GM21786 (cell line): ENCODE measurements around the gene CXXC5.

Experiments used
- ATAC-seq: cut with Tn5 transposase; IDR thresholded peaks from one replicate; pipeline ENCODE4 v1.9.1; 2021; ENCODE audit not compliant: unreplicated experiment

The CXXC5 gene

DNA sequence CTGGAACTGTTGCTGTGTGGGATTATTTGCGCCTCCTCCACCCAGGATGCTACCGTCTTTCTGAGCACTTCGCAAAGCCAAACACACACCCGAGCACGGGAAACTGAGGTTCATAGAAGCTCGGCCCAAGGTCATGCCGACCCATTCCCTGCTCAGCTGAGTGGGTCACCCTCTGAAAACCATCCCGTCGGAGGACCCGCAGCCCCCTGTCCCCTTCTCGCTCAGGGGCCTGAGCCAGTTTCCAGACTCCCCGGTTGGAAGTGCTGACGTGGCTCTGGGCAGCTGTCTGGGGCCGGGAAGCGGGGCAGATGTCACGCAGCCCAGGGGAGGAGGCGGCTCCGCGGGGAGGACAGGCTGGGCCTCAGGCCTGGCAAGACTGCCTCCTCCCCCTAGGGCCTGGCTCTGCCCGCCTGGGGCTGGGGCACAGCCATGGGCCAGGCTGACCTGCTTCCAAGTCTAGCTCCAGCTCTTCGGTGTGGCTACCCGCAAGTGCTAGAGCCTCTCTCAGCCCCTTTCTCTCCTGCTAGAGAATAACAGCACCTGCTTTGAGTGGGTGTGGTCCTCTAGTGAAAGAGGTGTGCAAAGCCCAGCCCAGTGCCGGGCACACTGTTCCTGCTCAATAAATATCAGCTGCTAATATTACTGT, 9.9 kb upstream of the CXXC5 start:
- no peak for ATAC-seq

DNA sequence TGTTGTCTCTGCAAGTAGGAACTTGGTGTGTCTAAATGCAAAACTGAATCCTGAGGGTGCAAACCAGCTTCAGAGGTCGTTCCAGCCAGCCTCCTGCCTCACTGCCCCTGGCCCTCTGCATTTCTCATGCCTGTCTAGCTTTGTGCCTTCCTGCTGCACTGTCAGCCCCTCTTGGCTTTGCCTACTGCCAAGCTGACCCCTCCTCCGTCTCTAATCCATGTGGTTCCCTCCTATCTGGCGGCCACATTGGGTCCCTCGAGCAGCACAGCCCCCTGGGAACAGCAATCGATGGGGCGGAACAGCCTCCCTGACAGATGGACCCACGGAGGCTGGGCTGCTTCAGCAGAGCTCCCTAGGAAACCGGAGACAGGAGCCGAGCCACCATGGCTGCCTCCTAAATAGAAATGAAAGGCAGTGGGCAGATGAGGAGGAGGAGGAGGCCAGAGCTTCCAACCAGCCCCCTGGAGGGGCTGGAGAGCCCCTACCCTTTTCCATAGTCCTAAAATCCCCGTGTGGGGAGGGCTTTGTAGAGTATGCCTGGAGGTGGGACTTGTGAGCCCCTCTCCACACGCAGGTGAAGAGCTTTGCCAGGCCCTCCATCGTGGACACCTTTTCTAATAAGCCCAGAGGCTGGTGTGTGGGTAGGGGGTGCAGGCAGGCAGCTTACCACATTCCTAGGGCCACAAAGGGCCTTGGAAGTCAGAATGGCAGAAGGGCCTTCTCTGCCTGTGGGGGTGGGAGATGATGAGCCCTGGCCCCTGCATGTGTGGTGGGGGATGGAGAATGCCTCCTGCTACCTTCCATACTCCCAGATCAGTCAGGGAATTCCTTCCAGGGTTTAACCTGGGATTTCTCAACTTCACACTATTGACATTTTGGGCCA, 9.2 kb upstream of the CXXC5 start:
- no peak for ATAC-seq

DNA sequence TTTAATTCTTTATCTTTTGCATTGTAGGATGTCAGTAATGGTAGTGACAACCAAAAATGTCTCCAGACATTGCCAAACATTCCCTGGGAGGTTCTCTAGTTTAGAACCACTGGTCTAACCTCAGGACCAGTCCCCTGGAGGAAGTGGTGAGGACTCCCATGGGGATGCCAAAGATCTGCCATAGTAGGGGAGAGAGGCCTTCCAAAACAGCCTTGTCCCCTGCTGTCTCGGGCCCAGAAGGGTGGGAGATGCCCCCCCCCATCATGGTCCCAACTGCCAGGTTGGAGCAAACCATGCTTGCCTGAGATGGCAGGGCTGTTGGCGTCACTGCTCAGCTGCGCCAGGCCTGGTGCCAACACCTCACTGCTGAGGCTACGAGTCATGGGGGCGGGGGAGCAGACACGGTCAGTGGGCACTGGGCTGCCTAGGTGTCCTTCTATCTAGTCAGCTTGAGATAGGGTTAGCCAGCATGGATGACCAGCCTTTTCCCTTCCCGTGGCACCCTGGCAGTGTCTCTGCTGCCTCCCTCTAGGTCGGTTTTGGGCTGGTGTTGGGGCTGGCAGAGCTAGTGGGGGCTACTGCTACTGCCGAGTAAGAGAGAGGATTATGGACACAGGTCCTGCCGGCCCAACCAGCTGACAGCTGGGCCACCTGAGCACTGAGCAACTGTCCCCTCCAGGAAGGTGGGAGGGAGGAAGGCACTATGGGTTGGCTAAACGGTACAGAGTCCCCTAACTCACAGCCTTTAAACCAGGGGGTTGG, 8.3 kb upstream of the CXXC5 start:
- no peak for ATAC-seq

DNA sequence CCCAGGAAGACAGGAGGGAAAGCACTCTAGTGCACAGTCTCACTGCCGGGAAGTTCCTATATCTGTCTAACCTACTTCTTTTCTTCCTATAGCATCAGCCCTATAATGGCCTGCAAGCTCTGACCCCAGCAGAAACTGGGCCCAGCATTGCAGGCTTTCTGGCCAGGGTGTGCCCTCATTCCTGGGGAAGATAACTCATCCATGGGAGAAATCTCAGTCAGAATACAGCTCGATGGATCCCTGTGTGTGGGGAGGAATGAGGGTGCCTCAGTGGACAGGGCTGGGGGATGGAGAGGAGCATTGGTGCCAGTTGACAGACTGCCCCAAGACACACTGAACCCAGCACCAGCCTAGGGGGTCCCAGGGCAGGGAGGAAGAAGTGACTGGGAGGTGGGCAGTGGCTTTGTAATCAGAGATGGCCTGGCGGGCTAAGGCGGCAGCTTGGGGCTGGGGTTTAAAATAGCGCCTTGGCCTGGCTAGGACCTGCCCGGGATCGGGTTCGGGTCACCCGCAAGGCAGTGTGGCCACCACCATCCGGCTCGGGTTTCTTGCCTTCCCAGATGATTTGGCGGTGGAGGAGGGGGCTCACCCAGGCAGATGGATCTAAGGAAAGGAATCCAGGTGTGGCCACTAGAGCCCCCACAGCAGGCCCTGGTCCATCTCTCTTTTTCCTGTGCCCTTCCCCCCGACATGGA, 7.6 kb upstream of the CXXC5 start:
- no peak for ATAC-seq

DNA sequence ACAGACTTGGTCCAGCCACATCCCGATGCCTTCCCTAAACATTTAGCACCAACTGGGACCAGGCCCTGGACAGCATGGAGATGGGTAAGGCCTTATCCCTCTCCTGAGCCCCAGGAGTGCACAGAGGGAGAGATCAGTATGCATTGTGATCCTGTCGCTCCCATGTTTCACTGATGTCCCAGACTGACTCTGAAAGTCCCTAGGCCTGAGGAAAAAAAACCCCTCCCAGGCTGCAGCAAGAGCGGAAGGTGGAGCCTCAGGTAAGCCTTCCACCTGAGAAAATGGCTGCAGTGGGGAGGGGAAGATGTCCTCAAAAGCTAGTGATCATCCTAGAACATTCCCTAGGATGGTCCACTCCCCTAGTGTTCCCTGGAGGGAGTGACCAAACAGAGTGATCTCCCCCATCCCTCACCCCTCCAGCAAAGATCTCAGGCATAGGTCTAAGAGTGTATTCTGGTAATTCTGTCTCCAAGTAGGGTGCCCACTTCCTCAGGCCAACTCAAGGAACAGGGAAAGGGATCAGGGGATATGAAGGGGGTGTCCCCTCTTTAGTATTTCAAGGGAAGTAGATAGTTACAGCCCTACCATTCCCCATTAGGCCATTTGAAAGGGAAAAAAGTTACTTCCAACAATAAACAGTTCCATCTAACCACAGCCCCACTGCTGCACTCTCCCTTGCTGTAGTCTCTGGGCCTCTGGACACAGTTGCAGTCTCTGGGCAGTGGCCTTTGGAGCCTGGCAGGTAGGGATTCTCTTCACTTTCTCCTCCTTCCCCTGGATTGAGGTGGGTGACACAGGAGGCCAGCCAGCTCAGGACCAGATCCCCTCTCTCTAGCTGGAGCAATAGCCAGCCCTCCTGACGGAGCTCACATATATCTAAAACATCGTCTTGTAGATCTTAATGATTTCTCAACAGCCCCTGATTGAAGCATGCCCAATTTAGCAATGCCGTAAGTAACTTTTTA, 6.8 kb upstream of the CXXC5 start:
- no peak for ATAC-seq

DNA sequence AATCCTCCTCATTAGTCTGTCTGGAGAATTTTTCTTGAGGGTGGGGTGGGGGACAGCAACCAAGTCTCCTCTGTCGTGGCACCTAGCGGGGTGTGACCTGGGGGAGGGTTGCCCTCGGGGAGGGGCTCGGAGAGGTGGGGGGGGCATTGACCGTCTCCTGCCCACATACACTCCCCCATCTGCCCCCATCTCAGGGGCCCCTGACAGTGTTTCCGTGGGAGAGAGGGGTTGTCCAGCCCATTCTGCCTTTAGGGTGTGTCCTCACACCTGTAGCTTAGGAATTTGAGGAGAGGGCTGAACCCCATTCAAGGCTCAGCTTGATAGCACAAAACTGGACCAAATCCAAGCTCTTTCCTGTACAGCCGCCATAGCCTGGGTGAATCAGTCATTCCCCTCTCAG, 5.9 kb upstream of the CXXC5 start:
- no peak for ATAC-seq

DNA sequence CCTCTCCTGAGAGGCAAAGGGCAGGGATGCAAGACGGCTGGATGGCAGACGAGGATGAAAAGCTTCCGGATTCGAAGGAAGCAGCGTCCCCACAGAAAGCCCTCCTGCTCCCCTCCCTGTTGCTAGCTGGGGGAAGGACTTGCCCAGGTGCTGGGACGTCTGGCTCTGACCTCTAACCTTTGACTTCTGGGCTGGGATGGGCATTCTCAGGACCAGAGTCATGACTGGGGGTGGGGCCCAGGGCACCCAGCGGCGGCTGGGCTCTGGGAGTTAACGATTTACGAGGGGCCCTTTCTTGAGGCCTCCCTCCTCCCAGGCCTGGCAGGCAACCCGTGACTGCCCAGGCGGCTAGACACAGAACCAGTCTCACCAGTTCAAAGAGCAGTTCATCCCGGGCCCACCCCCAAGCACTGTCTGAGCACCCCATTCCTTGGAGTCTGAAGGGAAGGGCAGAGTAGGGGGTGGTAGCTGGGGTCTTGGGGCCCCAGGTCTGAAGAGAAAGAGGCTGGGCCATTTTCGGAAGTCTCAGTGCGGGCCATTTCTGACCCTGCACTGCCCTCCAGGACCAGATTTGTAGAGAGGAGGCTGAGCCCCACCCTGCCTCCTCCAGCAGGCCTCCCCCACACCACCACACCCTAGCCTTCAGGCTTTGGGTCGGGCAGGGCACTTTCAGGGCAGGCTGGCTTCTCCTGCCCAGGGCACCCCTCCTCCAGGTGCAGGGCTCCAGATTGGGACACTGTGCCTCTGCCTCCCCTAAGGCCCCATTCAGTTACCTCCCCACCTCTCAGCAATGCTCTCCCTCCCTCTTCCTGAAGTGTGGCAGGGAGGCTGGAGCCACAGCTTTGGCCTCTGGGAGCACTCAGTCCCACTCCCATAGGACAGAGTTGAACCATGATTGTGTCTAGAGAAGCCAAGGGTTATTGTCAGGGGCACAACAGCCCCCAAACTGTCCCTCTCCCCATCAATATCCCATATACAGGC, 5.0 kb upstream of the CXXC5 start:
- no peak for ATAC-seq

DNA sequence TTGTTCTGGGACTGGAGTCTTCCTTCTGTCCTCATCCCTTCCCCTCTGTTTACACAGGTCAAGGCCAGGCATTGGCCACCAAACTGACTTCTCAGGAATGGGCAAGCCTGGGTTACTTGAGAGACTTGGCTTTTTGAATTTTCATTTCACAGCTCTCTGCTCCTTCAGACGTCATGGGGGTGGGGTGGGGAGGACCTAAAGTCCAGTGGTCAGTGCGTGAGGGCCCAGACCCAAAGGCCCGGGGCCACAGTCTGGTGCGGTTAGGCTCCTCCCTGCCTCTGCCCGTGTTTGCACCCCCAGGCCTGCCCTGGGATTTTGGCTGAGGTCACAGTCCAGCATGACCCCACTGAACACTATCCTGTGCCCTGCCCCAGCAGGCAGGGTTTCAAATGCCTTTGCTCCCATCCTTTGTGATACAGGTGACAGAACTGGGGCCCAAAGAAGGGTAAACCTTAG, 4.1 kb upstream of the CXXC5 start:
- ATAC-seq, result no peak

DNA sequence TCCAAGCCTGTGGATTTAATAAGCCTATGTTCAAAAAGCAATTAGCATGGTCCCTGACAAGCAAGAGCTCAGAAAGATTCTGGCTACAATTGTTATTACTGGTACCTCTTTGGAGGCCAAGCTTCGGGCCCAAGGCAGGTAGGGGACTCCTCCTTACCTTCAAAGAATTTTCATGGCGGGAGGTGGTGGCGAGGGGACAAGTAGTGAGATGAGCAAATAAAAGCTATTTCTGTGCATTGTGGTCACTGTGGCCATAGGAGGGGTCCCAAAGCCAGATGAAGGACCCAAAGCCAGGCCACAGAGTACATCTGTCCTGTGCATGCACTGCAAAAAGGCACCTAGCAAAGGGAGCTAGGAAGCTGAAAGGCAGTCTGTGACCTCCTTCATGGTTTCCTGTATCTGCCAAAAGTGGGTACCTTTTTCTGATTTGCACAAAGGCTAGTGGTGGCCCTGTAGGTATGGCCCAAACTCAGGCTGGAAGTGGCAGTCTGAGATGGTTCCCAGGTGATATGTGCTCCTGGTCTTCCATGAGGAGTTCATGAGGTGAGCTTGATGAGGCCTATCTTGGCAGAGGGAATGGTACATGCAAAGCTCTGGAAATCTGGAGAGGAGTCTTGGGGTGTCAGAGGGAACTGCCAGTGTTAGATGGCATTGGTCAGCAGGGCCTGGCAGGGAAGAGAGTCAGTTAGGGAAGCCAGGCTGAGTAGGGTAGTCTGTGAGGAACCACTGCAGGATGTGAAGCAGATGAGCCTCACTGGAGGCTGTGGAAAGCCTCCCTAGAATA, 3.3 kb upstream of the CXXC5 start:
- no peak for ATAC-seq

DNA sequence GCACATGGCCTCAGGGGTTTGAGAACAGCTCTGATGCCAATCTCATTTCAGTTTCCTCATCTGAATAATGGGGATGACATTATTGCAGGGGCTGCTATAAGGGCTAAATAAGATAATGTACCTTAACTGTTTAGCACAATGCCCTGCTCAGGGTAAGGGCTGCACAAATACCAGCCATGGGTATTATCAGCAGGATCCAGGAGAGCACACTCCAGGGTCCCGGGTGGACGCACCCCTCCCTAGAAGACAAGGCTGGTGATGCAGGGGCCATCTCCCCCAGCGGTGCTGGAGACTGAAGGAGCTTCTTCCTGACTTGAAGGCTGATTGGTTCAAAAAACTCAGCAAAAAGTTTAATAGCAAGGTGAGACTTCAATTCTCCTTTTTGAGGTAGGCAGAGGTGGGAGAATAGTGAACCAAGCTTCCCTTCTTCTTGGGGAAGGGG, 2.7 kb upstream of the CXXC5 start:
- ATAC-seq, result no peak

DNA sequence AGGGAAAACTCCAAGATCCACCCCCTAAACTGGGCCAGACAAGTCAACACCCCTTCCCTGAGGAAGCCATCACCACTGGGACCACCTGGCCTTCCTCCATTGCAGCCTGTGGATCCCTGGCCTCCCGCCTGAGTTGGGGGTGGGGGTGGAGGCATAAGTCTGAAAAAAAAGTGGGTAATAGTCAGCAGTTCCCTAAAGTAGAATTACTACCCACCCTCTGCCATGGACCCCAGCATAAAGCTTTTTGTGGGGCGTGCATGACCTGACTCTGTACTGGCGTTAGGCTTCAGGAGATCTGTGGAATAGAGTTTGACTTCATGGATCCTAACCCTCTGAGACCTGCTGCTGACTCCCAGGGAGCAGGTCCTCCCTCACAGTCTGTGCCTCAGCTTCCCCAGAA, 2.0 kb upstream of the CXXC5 start:
- ATAC-seq, result no peak

DNA sequence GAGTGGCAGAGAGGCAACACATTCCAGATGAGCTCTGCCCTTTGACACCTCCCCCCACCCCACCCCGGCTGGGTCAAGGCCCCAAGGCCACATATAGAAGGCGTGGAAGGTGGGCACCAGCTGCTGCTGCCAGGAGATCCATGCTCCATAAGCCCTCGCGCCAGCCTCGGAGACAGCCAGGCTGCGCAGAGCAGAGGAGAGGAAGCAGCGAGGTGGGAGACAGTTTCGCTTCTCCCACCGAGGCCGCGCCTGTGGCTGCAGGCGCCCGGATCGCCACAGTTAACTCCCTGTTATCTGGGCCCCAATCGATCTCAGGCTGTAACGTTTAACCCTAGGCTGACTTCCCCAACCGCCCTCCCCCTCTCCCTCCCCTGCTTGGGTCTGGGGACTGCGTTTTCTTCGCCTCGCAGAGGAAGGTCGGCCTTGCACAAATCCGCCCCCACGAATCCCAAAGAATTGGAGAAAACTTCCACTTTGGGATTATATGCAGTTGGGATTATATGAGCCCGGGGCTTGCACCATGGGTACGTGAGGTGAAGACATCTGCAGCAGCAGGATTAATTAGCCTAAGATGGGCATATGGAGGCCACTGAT, 1.1 kb upstream of the CXXC5 start:
- ATAC-seq, result no peak

DNA sequence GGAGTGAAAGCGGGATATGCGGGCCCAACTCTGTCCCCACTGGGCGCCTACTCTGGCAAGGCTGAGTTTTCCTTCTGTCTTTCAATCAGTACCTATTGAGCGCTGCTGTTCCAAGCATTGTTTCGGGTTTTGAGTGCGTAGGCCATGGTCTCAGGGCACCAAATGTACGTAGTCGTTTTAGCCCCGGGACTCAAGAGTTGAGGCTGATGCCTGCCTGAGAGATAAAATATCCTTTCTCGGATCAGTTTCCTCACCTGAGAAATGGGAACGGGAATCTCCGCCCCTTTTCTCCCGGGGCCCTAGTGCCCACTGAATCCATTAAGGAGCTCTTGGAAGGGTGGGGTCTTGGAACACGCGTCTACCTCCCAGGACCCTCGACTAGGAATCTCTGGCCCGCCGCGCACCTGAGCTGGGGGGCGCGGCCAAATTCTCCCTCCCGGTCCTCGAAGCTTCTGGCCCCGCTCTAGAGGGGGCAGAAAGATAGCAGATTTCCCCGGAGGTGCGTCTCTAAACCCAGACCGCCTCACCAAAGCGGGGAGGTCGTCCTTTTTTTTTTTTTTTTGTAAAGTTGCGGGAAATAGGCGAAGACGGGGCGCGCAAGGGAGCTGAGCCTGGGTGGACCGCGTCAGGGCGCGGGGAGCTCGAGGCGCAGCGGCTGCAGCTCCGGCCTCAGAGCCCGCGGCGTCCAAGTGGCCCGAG, 494 bp upstream of the CXXC5 start:
- ATAC-seq, result no peak

DNA sequence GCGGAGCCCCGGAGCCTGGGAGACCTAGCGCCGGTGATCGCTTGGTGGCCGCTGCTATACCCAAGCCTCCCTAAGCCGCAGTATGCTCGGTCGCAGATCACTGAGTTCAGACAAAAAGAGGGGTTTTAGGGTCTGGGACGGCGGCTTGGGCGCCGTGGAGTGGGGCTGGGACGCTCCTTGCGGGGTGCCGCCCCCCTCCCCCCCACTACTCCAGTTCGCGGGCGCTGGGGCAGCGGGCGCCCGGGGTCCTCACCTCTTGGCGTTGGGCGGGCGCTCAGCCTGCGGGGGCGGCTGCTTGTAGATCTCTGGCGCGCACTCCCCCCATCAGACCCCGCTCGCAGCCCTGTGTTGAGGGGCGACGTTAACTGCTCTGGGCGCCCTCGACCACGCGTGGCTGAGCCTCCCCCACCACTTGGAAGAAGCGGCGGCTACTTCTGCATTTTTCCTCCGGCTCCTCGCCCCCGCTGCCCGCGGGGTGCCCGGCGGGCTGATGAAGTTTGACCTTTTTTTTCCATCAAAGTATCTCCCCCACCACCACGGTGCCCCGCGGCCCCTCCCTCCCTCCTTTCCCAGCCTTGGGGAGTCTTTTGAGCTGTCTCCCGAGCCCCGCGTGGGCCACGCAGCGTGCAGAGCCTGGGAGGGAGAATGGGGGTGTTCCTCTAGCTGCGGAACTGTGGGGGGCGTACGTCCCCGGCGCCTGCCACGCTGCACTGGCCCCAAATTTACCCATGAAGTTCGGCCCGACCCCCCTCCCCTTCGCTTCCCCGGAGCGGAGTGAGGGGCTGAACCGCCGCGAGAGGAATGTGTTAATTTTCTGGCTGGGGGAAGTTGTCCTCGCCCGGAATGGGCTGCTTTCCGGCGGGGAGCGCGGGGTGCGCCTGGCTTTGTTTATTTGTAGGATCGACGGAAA, 1.2 kb downstream of the CXXC5 start:
- ATAC-seq, result no peak

DNA sequence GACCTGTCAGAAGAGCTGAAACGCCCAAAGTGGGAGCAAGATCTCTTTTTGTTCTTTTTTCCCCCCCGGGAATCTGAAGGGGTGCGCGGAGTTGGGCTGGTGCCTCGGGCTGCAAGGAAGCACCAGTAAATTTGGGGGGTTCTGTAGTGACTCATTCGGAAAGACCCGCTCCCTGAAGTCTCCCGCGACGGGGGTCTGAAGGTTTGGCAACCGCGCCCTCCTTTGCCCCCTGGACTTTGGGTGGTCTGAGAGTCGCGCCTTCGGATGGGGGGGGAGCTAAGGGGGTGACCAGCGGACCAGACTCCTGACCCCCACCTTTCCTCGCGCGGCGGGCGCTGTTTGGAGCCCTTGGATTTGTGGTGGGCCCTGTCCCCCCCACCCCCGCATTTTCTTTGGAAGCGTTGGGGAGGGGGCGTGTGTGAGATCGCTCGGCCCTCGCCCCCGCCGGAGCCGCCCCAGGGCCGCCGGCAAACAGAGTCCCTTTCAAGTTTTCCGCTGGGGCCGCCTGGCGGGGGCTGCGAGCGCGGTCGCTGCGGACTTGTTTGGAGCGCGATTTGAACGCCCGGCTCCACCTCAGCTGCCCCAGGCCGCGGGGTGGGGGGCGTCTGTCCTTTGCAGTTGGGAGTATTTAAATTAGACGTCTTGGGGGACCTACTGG, 2.0 kb downstream of the CXXC5 start:
- no peak for ATAC-seq

DNA sequence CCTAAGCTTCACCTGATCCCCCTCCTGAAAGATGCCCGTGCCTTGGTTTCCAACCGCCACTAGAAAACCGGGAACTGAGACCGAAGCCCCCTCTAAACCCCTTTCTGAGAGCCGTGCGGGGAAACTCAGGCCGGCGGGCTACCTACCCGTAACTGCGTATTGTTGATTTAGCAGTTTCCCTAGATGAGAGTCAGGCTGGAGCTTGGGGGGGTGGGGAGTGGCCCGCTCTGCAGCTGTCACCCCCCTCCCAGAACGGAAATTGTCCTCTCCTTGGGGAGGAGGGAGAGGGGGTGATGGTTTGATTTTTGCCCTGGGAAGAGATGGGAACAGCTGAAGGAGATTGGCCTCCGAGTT, 2.5 kb downstream of the CXXC5 start:
- ATAC-seq, result no peak
